Skeletal muscle satellite cell (primary cell): ENCODE data around the gene AQP12A.

ENCODE experiments used
- H3K27me3 ChIP-seq: 2 replicates; pipeline ENCODE4 v1.7.0; 2013; ENCODE audit warnings: low read length; ENCODE audit not compliant: control insufficient read depth, insufficient read depth
- H3K36me3 ChIP-seq: 2 replicates; pipeline ENCODE4 v1.7.0; 2013; ENCODE audit warnings: mild to moderate bottlenecking, control low read depth, low read length; ENCODE audit not compliant: insufficient read depth
- H3K4me1 ChIP-seq: 2 replicates; pipeline ENCODE4 v1.7.0; 2013; ENCODE audit warnings: low read length; ENCODE audit not compliant: control insufficient read depth, insufficient read depth
- H3K4me2 ChIP-seq: 2 replicates; pipeline ENCODE4 v1.7.0; 2013; ENCODE audit warnings: mild to moderate bottlenecking, low read length
- H3K4me3 ChIP-seq: 2 replicates; pipeline ENCODE4 v1.7.0; 2013; ENCODE audit warnings: low read length
- H3K9ac ChIP-seq: 2 replicates; pipeline ENCODE4 v1.7.0; 2013; ENCODE audit warnings: mild to moderate bottlenecking, low read depth, low read length, moderate library complexity
- H3K9me3 ChIP-seq: replicated peaks from 2 replicates; pipeline ENCODE4 v1.7.0; 2013; ENCODE audit warnings: mild to moderate bottlenecking, control low read depth, low read length

AQP12A gene

GRCh38 chr2:240713928-240714746, 22.5 kb downstream of the AQP12A start:
- Histone ChIP-seq H3K4me2 (no peak overlapping the region), H3K9me3 (no peaks in the 10 kb centered on the region), H3K4me3 (no peak overlapping the region), H3K9ac (no peak overlapping the region), H3K36me3 (no peaks in the 10 kb centered on the region), H3K4me1 (no peaks in the 10 kb centered on the region), H3K27me3 (peaks cover 65% of the 10 kb centered on the region)

GRCh38 chr2:240714747-240715725, 23.4 kb downstream of the AQP12A start:
- Histone ChIP-seq H3K4me1 (no peaks in the 10 kb centered on the region), H3K36me3 (no peaks in the 10 kb centered on the region), H3K27me3 (peaks cover 58% of the 10 kb centered on the region), H3K9ac (no peak overlapping the region), H3K4me2 (no peak overlapping the region), H3K4me3 (no peak overlapping the region), H3K9me3 (no peaks in the 10 kb centered on the region)

GRCh38 chr2:240716130-240716798, 24.6 kb downstream of the AQP12A start:
- H3K27me3 ChIP-seq, result peaks cover 58% of the 10 kb centered on the region
- H3K36me3 ChIP-seq, result no peaks in the 10 kb centered on the region

GRCh38 chr2:240717181-240717641, 25.5 kb downstream of the AQP12A start:
- no peaks in the 10 kb centered on the region for H3K4me1 ChIP-seq
- no peak overlapping the region for H3K4me3 ChIP-seq
- H3K27me3 ChIP-seq, result peaks cover 54% of the 10 kb centered on the region
- no peak overlapping the region for H3K4me2 ChIP-seq
- H3K9me3 ChIP-seq, result no peaks in the 10 kb centered on the region
- no peak overlapping the region for H3K9ac ChIP-seq
- H3K36me3 ChIP-seq, result no peaks in the 10 kb centered on the region

More at GRCh38 chr2:240716130-240716798, 24.6 kb downstream of the AQP12A start:
- Histone ChIP-seq H3K4me2 (no peak overlapping the region), H3K4me1 (no peaks in the 10 kb centered on the region), H3K4me3 (no peak overlapping the region), H3K9me3 (no peaks in the 10 kb centered on the region), H3K9ac (no peak overlapping the region)

GRCh38 chr2:240717681-240718581, 26.3 kb downstream of the AQP12A start:
- H3K27me3 ChIP-seq, result peaks cover 49% of the 10 kb centered on the region
- H3K9ac ChIP-seq, result no peak overlapping the region
- no peaks in the 10 kb centered on the region for H3K9me3 ChIP-seq
- no peaks in the 10 kb centered on the region for H3K4me1 ChIP-seq
- no peak overlapping the region for H3K4me3 ChIP-seq
- H3K36me3 ChIP-seq, result no peaks in the 10 kb centered on the region
- H3K4me2 ChIP-seq, result no peak overlapping the region

- Histone ChIP-seq H3K27me3 (peaks cover 45% of the 10 kb centered on the region), H3K4me1 (no peaks in the 10 kb centered on the region), H3K36me3 (no peaks in the 10 kb centered on the region), H3K4me2 (no peak overlapping the region), H3K9me3 (no peaks in the 10 kb centered on the region), H3K4me3 (no peak overlapping the region), H3K9ac (no peak overlapping the region)
Measured at GRCh38 chr2:240718896-240719490, 27.3 kb downstream of the AQP12A start.

GRCh38 chr2:240719676-240720545, 28.2 kb downstream of the AQP12A start:
- H3K4me3 ChIP-seq, result no peak overlapping the region
- H3K9ac ChIP-seq, result no peak overlapping the region
- no peaks in the 10 kb centered on the region for H3K36me3 ChIP-seq
- H3K27me3 ChIP-seq, result peaks cover 35% of the 10 kb centered on the region
- no peak overlapping the region for H3K4me2 ChIP-seq
- no peaks in the 10 kb centered on the region for H3K4me1 ChIP-seq
- no peaks in the 10 kb centered on the region for H3K9me3 ChIP-seq

- Histone ChIP-seq H3K36me3 (no peaks in the 10 kb centered on the region), H3K4me1 (no peaks in the 10 kb centered on the region), H3K9ac (no peak overlapping the region), H3K9me3 (no peaks in the 10 kb centered on the region), H3K27me3 (peaks cover 31% of the 10 kb centered on the region), H3K4me2 (no peak overlapping the region), H3K4me3 (no peak overlapping the region)
Measured at GRCh38 chr2:240720686-240721595, 29.3 kb downstream of the AQP12A start.

- Histone ChIP-seq H3K4me3 (no peak overlapping the region), H3K27me3 (peaks cover 25% of the 10 kb centered on the region), H3K4me1 (no peaks in the 10 kb centered on the region), H3K9ac (no peak overlapping the region), H3K36me3 (no peaks in the 10 kb centered on the region), H3K9me3 (no peaks in the 10 kb centered on the region), H3K4me2 (no peak overlapping the region)
Measured at GRCh38 chr2:240721596-240722180, 30.0 kb downstream of the AQP12A start.
